Cardiac muscle cell (in vitro differentiated cells and primary cell): ENCODE data around the gene FAAH. TPM values are rescaled to one million over a fixed set of nuclear protein-coding genes. Genes with fewer than 3 reads are reported as not detected.

ENCODE experiments used
- DNase-seq, 2 donors: peaks; one replicate each; pipeline versions ENCODE4 v3.0.0 to v3.0.0-alpha.2; 2010 to 2017; ENCODE audit warnings: low read depth in 1 of 2, low spot score in 1 of 2
- H3K27ac ChIP-seq: fragments of 200-600 bp; sonication (generic); 2 replicates; pipeline ENCODE4 v1.5.1; 2016
- H3K27me3 ChIP-seq: fragments of 200-600 bp; sonication (generic); 2 replicates; pipeline ENCODE4 v1.6.0; 2016; ENCODE audit warnings: control low read depth
- H3K36me3 ChIP-seq: fragments of 200-600 bp; sonication (generic); 2 replicates; pipeline ENCODE4 v1.5.1; 2016; ENCODE audit warnings: control low read depth
- H3K4me1 ChIP-seq: fragments of 200-600 bp; sonication (generic); 2 replicates; pipeline ENCODE4 v1.8.1; 2017; ENCODE audit warnings: low read depth, mild to moderate bottlenecking, mixed run types
- H3K4me3 ChIP-seq: fragments of 200-600 bp; sonication (generic); 2 replicates; pipeline ENCODE4 v1.5.1; 2016; ENCODE audit warnings: mild to moderate bottlenecking
- H3K9me3 ChIP-seq: fragments of 200-600 bp; sonication (generic); 2 replicates; pipeline ENCODE4 v1.5.1; 2017; ENCODE audit warnings: low read depth, mild to moderate bottlenecking, control low read depth
- polyA plus RNA-seq: library from polyadenylated mRNA; unstranded; fragments of >200 nt; fragmentation: Nextera tagmentation; extraction: Ambion mirVana; gene quantifications from 2 replicates; pipeline ENCODE4 v1.2.1, GENCODE V29; 2016
- total RNA-seq: library from RNA; depleted of rRNA; stranded (reverse); fragments of >200 nt; gene quantifications from 2 replicates; pipeline ENCODE4 v1.2.3, GENCODE V29; 2016
- TF ChIP-seq, protein P1 (sequence below): IDR thresholded peaks from 2 replicates; pipeline ENCODE4 v1.5.1; 2012; ENCODE audit warnings: low read depth, mild to moderate bottlenecking, low read length

Gene FAAH
- total and polyA plus RNA-seq, 2 experiments from 2014 or later, result 20.2 to 21.0 TPM

DNA sequence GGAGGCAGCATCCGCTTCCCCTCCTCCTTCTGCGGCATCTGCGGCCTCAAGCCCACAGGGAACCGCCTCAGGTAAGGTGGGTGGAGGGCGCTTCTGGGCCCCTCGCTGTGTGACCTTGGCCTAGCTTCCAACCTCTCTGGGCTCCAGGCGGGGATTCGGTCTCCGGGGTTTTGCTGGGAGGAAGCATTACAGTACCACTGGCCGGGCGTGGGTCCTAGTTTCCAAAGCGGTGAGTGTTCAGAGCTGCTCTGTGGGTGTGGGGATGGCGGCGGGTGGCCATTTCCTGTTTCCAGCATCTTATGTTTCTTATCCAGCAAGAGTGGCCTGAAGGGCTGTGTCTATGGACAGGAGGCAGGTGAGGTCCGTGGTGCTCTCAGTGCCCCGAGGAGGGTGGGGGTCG is 11.6 kb downstream of the FAAH start:
- no peak for DNase-seq
- Histone ChIP-seq H3K4me3 (no peak overlapping the region), H3K9me3 (no peaks in the 10 kb centered on the region), H3K36me3 (no peaks in the 10 kb centered on the region), H3K27me3 (no peaks in the 10 kb centered on the region), H3K27ac (no peak overlapping the region), H3K4me1 (peaks cover 5% of the 10 kb centered on the region)
- TF ChIP-seq, protein P1, sequence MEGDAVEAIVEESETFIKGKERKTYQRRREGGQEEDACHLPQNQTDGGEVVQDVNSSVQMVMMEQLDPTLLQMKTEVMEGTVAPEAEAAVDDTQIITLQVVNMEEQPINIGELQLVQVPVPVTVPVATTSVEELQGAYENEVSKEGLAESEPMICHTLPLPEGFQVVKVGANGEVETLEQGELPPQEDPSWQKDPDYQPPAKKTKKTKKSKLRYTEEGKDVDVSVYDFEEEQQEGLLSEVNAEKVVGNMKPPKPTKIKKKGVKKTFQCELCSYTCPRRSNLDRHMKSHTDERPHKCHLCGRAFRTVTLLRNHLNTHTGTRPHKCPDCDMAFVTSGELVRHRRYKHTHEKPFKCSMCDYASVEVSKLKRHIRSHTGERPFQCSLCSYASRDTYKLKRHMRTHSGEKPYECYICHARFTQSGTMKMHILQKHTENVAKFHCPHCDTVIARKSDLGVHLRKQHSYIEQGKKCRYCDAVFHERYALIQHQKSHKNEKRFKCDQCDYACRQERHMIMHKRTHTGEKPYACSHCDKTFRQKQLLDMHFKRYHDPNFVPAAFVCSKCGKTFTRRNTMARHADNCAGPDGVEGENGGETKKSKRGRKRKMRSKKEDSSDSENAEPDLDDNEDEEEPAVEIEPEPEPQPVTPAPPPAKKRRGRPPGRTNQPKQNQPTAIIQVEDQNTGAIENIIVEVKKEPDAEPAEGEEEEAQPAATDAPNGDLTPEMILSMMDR, result no peak

DNA sequence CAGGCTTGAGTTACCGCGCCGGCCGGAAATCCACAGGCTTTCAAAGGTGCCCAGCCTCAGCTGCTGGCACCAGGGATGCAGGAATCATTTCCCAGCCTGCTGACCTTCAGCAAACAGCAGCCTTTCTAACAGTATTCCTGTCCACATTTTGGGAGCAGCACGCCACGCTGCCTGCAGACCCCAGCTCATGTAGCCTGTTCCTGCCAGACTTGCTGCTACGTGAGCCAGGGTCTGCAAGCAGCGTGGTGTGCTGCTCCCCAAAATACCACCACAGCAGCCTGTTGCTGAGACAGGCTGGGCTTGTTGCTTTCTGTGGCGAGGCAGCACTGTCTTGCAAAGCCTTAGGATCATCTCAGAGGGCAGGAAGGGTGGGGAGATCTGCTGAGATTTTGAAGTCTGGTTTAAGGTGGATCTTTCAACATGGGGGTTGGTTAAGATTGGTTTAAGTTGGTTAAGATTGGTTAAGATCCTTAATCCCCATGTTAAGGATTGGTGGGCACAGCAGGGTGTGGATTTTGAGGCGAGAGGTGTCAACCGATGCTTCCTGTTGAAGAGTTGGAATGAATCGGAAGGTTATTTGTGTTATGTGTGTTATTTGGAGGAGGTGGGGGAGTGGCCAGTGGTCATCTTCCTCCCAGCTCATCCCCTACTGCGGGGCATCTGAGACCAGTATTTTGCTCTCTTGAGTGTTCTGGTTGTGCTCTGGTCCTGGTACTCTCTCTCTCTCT is 12.9 kb downstream of the FAAH start:
- TF ChIP-seq, protein P1, result no peak
- Histone ChIP-seq H3K4me1 (peaks cover 5% of the 10 kb centered on the region), H3K36me3 (no peaks in the 10 kb centered on the region), H3K27me3 (no peaks in the 10 kb centered on the region), H3K4me3 (no peak overlapping the region), H3K27ac (no peak overlapping the region), H3K9me3 (no peaks in the 10 kb centered on the region)
- peak; percentile 6 to 17 for DNase-seq

DNA sequence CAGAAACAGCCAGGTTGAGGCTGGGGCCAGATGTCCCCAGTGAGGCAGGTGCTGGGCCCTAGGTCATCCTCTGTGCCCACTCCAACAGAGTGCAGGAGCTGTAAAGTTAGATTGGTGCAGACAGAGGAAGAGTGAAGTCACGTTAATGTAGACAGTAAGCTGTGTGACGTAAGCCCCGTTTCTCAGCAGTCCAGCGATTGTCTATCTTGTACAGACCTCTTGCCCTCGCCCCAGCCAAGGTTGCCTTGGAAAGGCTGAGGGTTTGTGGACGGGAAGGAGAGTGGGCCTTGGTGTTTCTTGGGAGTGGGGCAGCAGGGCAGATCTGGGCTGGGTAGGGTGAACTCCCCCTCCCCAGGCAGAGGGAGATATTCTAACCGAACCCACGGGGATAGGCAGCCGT is 13.5 kb downstream of the FAAH start:
- TF ChIP-seq, protein P1, result no peak
- Histone ChIP-seq H3K4me1 (peaks cover 5% of the 10 kb centered on the region), H3K36me3 (no peaks in the 10 kb centered on the region), H3K4me3 (no peak overlapping the region), H3K27me3 (no peaks in the 10 kb centered on the region), H3K27ac (no peak overlapping the region), H3K9me3 (no peaks in the 10 kb centered on the region)
- no peak for DNase-seq

DNA sequence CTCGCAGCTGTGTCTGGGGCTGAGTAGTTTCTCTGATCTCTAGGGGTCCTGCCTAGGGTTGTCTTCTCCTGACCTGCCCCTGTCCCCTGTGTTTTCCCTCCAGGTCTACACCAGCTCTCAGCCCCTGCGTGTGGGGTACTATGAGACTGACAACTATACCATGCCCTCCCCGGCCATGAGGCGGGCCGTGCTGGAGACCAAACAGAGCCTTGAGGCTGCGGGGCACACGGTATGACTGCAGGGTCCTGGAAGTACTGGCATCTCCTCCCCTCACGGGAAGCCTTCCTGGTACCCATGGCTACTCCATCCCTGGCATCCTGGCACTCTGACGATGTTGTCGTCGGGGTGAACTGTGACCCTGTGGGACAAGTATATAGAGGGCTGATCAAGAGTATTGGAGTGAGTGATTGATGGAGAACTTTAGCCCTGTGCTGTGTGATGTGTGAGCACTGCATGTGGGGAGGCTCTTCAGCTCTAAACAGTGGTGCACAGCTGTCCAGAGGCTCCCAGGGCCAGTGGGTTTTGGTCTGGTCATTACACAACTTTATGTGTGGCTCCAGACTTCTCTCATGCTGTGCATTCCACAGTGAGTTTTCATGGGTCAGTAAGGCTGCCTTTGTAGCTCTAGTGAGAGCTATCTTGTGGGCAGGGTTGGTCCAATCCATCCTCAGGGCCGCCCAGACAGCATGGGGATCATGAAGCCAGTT is 14.4 kb downstream of the FAAH start:
- no peak overlapping the region for H3K27ac ChIP-seq
- peak in 1 of 2 donors; percentile 34 for DNase-seq
- H3K36me3 ChIP-seq, result no peaks in the 10 kb centered on the region
- no peak overlapping the region for H3K4me3 ChIP-seq
- TF ChIP-seq, protein P1, result no peak
- peaks cover 5% of the 10 kb centered on the region for H3K4me1 ChIP-seq
- no peaks in the 10 kb centered on the region for H3K9me3 ChIP-seq
- H3K27me3 ChIP-seq, result no peaks in the 10 kb centered on the region

DNA sequence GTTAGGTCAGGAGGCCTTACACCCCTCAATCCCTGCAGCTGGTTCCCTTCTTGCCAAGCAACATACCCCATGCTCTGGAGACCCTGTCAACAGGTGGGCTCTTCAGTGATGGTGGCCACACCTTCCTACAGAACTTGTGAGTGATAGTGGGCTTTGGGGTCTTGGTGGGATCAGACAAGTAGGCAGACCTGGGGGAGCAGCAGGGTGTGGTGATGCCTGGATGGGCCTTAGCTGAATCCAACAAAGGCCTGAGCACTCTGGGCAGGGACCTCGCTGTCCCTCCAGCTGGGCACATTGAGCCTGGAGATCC is 14.9 kb downstream of the FAAH start:
- Histone ChIP-seq H3K27ac (no peak overlapping the region), H3K27me3 (no peaks in the 10 kb centered on the region), H3K36me3 (no peaks in the 10 kb centered on the region), H3K9me3 (no peaks in the 10 kb centered on the region), H3K4me3 (no peak overlapping the region), H3K4me1 (peaks cover 5% of the 10 kb centered on the region)
- TF ChIP-seq, protein P1, result no peak
- DNase-seq, result no peak
